NB4 (cell line): Measurements from ENCODE around the gene HES2.
"Not testable (repeated sequence)": the region's sequence is repeated elsewhere in the genome, so short reads cannot be mapped to it uniquely, and the experiment has no call there.

Source experiments
- DNase-seq: peaks from one replicate; pipeline ENCODE4 v3.0.0; 2010; ENCODE audit warnings: low read depth
- H3K4me3 ChIP-seq: one replicate; pipeline ENCODE4 v1.5.1; 2011; ENCODE audit warnings: mild to moderate bottlenecking, low read depth, low read length, moderate library complexity
- CTCF ChIP-seq: IDR thresholded peaks from one replicate; pipeline ENCODE4 v1.5.1; 2012; ENCODE audit warnings: low read depth, low read length
- MAX ChIP-seq: IDR thresholded peaks from 2 replicates; pipeline ENCODE4 v1.6.1; 2011; ENCODE audit warnings: low read depth, low read length
- MYC ChIP-seq: IDR thresholded peaks from 2 replicates; pipeline ENCODE4 v1.6.1; 2011; ENCODE audit warnings: low read depth, low read length
- POLR2A ChIP-seq: IDR thresholded peaks from 2 replicates; pipeline ENCODE4 v1.6.1; 2011; ENCODE audit warnings: mild to moderate bottlenecking; ENCODE audit not compliant: insufficient read length; ENCODE audit errors: extremely low read depth

HES2 gene

GRCh38 chr1:6385488-6386191 is 34.1 kb downstream of the HES2 start:
- DNase-seq = no peak
- no peak overlapping the region for H3K4me3 ChIP-seq
- TF ChIP-seq MYC (no peak), MAX (no peak), CTCF (no peak), POLR2A (no peak)

GRCh38 chr1:6384962-6385361 is 34.8 kb downstream of the HES2 start:
- no peak overlapping the region for H3K4me3 ChIP-seq
- no peak for DNase-seq
- no peak for TF ChIP-seq MYC

GRCh38 chr1:6384135-6384534 is 35.6 kb downstream of the HES2 start:
- no peak for TF ChIP-seq MYC
- no peak for TF ChIP-seq CTCF
- no peak for TF ChIP-seq POLR2A
- TF ChIP-seq MAX = no peak
- no peak for DNase-seq

GRCh38 chr1:6380037-6380436 is 39.7 kb downstream of the HES2 start:
- TF ChIP-seq MAX (no peak), CTCF (no peak), POLR2A (no peak), MYC (no peak)
- DNase-seq = no peak
- no peak overlapping the region for H3K4me3 ChIP-seq

More at GRCh38 chr1:6384135-6384534, 35.6 kb downstream of the HES2 start:
- H3K4me3 ChIP-seq = no peak overlapping the region

- TF ChIP-seq POLR2A = no peak
- no peak for TF ChIP-seq MYC
- TF ChIP-seq CTCF = peak; percentile 23
- no peak for TF ChIP-seq MAX
- peak; percentile 34 for DNase-seq
- no peak overlapping the region for H3K4me3 ChIP-seq
Measured at GRCh38 chr1:6378096-6378746, 41.5 kb downstream of the HES2 start.

GRCh38 chr1:6373961-6374720 is 45.6 kb downstream of the HES2 start:
- no peak for TF ChIP-seq POLR2A
- TF ChIP-seq CTCF = no peak
- no peak for TF ChIP-seq MAX
- no peak for TF ChIP-seq MYC
- DNase-seq = no peak
- H3K4me3 ChIP-seq = no peak overlapping the region

- not testable (repeated sequence) for H3K4me3 ChIP-seq, DNase-seq
Measured at GRCh38 chr1:6372236-6372635, 47.5 kb downstream of the HES2 start.
